B cell (primary cell): Measurements from ENCODE around the gene DPYD.

Experiments used
- CTCF ChIP-seq: fragments of 200-600 bp; IDR thresholded peaks from one replicate; pipeline ENCODE4 v1.8.0; 2022; ENCODE audit warnings: antibody characterized with exemption, mild to moderate bottlenecking
- EZH2 ChIP-seq: IDR thresholded peaks from 2 replicates; pipeline ENCODE4 v1.6.1; 2012; ENCODE audit warnings: borderline replicate concordance, low read depth, mild to moderate bottlenecking, moderate library complexity, low read length; ENCODE audit not compliant: insufficient read depth, poor library complexity, severe bottlenecking

GRCh38 chr1:97841338-97841737, 79.5 kb downstream of the DPYD start:
- no peak for TF ChIP-seq EZH2
- no peak for TF ChIP-seq CTCF
